Measurements from ENCODE around the gene C10orf71. TPM values are rescaled to one million over a fixed set of nuclear protein-coding genes. Genes with fewer than 3 reads are reported as not detected.

Gene C10orf71
- total RNA-seq, 1 donor, result not detected

DNA sequence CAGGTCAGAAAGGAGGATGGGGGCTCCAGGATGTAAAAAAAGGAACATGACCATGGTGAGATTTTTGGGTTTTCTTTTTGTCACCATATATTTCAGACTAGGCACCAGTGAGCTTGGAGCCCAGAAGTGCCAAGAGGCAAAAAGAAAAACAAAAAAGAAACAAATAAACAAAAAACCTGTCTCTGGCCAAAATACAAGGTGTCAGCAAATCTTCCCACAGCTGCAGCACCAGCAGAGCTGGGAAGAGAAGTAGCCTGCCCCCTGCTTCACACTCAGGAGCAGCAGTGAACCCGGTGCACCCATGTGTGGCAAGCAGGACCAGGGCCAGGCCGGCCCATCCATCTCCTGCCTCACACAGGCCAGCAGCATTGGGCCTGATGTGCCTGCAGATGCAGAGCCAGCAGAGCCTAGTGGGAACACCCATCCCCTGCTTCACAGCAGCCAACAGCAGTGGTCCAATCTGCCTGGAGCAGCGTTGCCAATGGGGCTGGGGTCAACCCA is 34.7 kb upstream of the C10orf71 start:
- H3K4me3 ChIP-seq (ENCODE audit: low read depth, low read length), result no peak overlapping the region
- DNase-seq (ENCODE audit: low read depth), result no peak
- TF ChIP-seq, protein P1, sequence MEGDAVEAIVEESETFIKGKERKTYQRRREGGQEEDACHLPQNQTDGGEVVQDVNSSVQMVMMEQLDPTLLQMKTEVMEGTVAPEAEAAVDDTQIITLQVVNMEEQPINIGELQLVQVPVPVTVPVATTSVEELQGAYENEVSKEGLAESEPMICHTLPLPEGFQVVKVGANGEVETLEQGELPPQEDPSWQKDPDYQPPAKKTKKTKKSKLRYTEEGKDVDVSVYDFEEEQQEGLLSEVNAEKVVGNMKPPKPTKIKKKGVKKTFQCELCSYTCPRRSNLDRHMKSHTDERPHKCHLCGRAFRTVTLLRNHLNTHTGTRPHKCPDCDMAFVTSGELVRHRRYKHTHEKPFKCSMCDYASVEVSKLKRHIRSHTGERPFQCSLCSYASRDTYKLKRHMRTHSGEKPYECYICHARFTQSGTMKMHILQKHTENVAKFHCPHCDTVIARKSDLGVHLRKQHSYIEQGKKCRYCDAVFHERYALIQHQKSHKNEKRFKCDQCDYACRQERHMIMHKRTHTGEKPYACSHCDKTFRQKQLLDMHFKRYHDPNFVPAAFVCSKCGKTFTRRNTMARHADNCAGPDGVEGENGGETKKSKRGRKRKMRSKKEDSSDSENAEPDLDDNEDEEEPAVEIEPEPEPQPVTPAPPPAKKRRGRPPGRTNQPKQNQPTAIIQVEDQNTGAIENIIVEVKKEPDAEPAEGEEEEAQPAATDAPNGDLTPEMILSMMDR (IDR thresholded peaks at IDR 0.05; ENCODE audit: insufficient read depth, low read length), result no peak

DNA sequence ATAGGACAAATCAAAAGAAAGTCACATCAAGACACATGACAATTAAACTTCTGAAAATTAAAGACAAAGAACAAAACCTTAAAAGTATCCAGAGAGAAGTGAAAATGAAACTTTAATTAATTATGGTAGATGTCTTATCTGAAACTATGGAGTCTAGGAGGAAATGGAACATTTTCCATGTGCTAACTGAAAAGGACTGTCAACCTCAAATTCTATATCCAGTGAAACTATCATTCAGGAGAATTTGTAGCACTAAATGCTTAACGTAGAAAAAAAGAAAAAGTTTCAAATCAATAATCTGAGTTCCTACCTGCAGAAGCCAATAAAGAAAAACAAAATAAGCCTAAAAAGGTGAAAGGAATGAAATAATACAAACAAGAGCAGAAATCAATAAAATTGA is 33.1 kb upstream of the C10orf71 start:
- H3K4me3 ChIP-seq (ENCODE audit: low read depth, low read length), result no peak overlapping the region
- TF ChIP-seq, protein P1 (IDR thresholded peaks at IDR 0.05; ENCODE audit: insufficient read depth, low read length), result no peak
- no peak for DNase-seq (ENCODE audit: low read depth)

DNA sequence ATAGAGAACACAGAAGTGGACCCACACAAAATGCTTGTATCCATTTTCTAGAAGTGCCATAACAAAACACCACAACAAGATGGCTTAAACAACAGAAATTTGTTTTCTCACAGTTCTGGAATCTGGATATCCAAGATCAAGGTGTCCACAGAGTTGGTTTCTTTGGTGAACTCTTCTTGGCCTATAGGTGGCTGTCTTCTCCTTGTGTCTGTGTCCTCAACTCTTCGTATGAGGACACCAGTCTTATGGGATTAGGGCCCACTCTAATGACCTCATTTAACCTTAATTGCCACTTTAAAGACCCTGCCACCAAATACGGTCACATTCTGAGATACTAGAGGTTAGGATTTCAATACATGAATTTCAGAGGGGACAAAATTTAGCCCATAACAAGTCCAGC is 30.8 kb upstream of the C10orf71 start:
- no peak overlapping the region for H3K4me3 ChIP-seq (ENCODE audit: low read depth, low read length)
- TF ChIP-seq, protein P1 (IDR thresholded peaks at IDR 0.05; ENCODE audit: insufficient read depth, low read length), result no peak
- DNase-seq (ENCODE audit: low read depth), result no peak

DNA sequence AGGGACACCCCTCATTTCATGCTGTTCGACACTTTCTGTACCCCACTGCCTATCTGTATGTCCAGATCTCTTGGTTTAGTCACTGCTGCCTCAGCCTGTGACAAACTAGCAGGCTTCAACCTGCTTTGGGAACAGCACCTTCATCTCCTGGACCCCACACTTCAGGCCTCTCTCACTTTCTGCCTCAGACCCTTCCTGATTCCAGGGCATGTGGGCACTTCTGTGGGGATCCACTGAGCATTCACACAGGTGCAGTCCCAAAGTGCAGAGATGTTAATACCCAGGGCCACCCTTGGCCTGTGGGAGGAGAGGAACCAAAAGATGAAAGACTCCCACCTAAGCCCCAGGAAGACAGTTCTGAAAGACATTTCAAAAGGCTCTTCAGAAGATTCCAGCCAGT is 29.4 kb upstream of the C10orf71 start:
- TF ChIP-seq, protein P1 (IDR thresholded peaks at IDR 0.05; ENCODE audit: insufficient read depth, low read length), result no peak
- no peak overlapping the region for H3K4me3 ChIP-seq (ENCODE audit: low read depth, low read length)
- no peak for DNase-seq (ENCODE audit: low read depth)

DNA sequence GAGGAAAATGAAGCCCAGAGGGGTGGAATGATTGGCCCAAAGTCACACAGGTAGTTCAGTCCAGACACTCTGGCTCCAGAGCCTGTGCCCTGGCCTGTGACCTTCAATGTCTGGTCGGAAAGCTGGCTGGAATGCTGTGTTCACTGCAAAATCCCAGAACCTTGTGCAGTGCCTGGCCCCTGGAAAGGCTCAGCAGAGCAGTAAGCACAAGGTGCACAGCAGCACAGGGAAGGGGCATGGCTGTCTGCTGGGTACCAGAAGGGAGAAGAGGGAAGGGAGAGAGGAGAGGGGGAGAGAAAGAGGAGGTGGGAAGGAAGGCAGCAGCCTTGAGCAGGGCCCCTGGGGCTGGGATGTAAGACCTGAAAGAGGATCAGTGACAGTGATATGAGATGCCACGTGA is 28.4 kb upstream of the C10orf71 start:
- H3K4me3 ChIP-seq (ENCODE audit: low read depth, low read length), result no peak overlapping the region
- no peak for DNase-seq (ENCODE audit: low read depth)
- TF ChIP-seq, protein P1 (IDR thresholded peaks at IDR 0.05; ENCODE audit: insufficient read depth, low read length), result no peak

DNA sequence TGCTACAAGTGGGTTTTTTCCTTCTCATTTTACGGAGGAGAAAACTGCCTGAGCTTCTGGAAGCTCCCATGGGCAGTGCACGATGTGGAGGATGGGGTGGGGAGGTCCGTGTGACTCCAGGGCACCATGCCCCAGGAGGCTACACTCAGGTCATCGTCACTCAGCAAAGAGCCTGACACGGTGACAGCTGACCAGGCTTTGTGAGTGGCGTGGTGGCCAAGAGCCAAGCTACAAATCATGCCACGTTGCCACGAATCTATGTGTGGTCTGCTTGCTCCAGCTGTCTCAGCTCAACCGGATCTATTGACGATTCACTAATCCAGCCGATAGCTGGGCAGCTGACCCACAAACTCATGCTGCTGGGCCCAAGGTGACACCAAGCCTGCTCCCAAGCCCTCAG is 27.6 kb upstream of the C10orf71 start:
- TF ChIP-seq, protein P1 (IDR thresholded peaks at IDR 0.05; ENCODE audit: insufficient read depth, low read length), result no peak
- H3K4me3 ChIP-seq (ENCODE audit: low read depth, low read length), result no peak overlapping the region
- no peak for DNase-seq (ENCODE audit: low read depth)

Data from fibroblast of the aortic adventitia (primary cell).